Ascending aorta (tissue), 2 donors: ENCODE results near the gene ELAC2. TPM values are rescaled to one million over a fixed set of nuclear protein-coding genes. Genes with fewer than 3 reads are reported as not detected.

Experiments used
- DNase-seq, 2 donors: peaks; one replicate each; pipeline ENCODE4 v3.0.0-alpha.2; 2019; ENCODE audit warnings: low spot score in 2 of 2
- H3K27ac ChIP-seq, 2 donors: fragments of 200-600 bp; sonication (generic); one replicate each; pipeline ENCODE4 v1.5.1; 2016 to 2017; ENCODE audit warnings: mild to moderate bottlenecking in 1 of 2
- H3K27me3 ChIP-seq: fragments of 200-600 bp; sonication (generic); one replicate; pipeline ENCODE4 v1.5.1; 2017
- H3K36me3 ChIP-seq, 2 donors: fragments of 200-600 bp; sonication (generic); one replicate each; pipeline ENCODE4 v1.5.1; 2016
- H3K4me1 ChIP-seq, 2 donors: fragments of 200-600 bp; sonication (generic); one replicate each; pipeline ENCODE4 v1.5.1; 2016 to 2017; ENCODE audit warnings: mild to moderate bottlenecking in 1 of 2
- H3K4me3 ChIP-seq, 2 donors: fragments of 200-600 bp; sonication (generic); one replicate each; pipeline ENCODE4 v1.5.1; 2016 to 2017; ENCODE audit warnings: mild to moderate bottlenecking in 1 of 2
- H3K9me3 ChIP-seq, 2 donors: fragments of 200-600 bp; sonication (generic); one replicate each; pipeline ENCODE4 v1.5.1; 2016
- CTCF ChIP-seq, 3 experiments: fragments of 200-600 bp in 2 of 3; fragments of 450-650 bp in 1 of 3; sonication (generic) in 2 of 3; IDR thresholded peaks; one replicate each; pipeline ENCODE4 v1.5.1; 2016 to 2019; ENCODE audit warnings: antibody characterized with exemption in 3 of 3, mild to moderate bottlenecking in 1 of 3, moderate library complexity in 1 of 3
- intact Hi-C: fragments of 100-400 bp; cut with DNase I; formaldehyde crosslinking; loops from one replicate; pipeline ENCODE4 v1.15.1; 2023
- total RNA-seq: library from RNA; depleted of rRNA; stranded (reverse); fragments of >200 nt; gene quantifications from one replicate; pipeline ENCODE4 v1.1.0, GENCODE V29; 2016

Gene ELAC2
- total RNA-seq: 190 TPM

- H3K36me3 ChIP-seq: peaks cover 29 to 34% of the 10 kb centered on the region in 2 donors
- peak in 1 of 3 experiments; percentile 16 for TF ChIP-seq CTCF (IDR thresholded peaks at IDR 0.05)
- H3K27me3 ChIP-seq: no peaks in the 10 kb centered on the region
- intact Hi-C loops: loop anchor here (1.0 to 10.0 kb wide), 5 partner anchors 233 to 1047 kb away; partner anchors contain the start of genes ARHGAP44, COX10, MAP2K4 and MYOCD
- H3K9me3 ChIP-seq: no peaks in the 10 kb centered on the region
- DNase-seq: peak; percentile 93 to 99
- peak within 1 kb of the TSS; percentile 98 to 99 for H3K4me3 ChIP-seq
- peaks cover 0 to 14% of the 10 kb centered on the region in 2 donors for H3K4me1 ChIP-seq
- peak within 1 kb of the TSS; percentile 78 to 83 for H3K27ac ChIP-seq
Measured at GRCh38 chr17:13017655-13018459, at the start of gene ELAC2. ELAC2 (minus strand) TSS chr17:13018027; CDS start chr17:13017947, 80 bp downstream.

GRCh38 chr17:13065032-13065431, 47.2 kb upstream of the ELAC2 start:
- Histone ChIP-seq H3K4me3 (no peak overlapping the region), H3K36me3 (no peaks in the 10 kb centered on the region), H3K27me3 (no peaks in the 10 kb centered on the region), H3K27ac (no peak overlapping the region), H3K9me3 (no peaks in the 10 kb centered on the region), H3K4me1 (no peaks in the 10 kb centered on the region)
- no peak for TF ChIP-seq CTCF (IDR thresholded peaks at IDR 0.05)
- DNase-seq: no peak
- intact Hi-C loops: no loop called here

GRCh38 chr17:13055131-13055530, 37.3 kb upstream of the ELAC2 start:
- H3K9me3 ChIP-seq: no peaks in the 10 kb centered on the region
- no peak overlapping the region for H3K27ac ChIP-seq
- H3K27me3 ChIP-seq: no peaks in the 10 kb centered on the region
- DNase-seq: no peak
- no peak for TF ChIP-seq CTCF (IDR thresholded peaks at IDR 0.05)
- H3K36me3 ChIP-seq: no peaks in the 10 kb centered on the region
- no peaks in the 10 kb centered on the region for H3K4me1 ChIP-seq
- H3K4me3 ChIP-seq: no peak overlapping the region
- intact Hi-C loops: no loop called here

- H3K27me3 ChIP-seq: no peaks in the 10 kb centered on the region
- DNase-seq: no peak
- H3K9me3 ChIP-seq: no peaks in the 10 kb centered on the region
- intact Hi-C loops: no loop called here
- no peak overlapping the region for H3K4me3 ChIP-seq
- no peak for TF ChIP-seq CTCF (IDR thresholded peaks at IDR 0.05)
- H3K36me3 ChIP-seq: no peaks in the 10 kb centered on the region
- H3K27ac ChIP-seq: no peak overlapping the region
- H3K4me1 ChIP-seq: no peaks in the 10 kb centered on the region
Measured at GRCh38 chr17:13054666-13055065, 36.8 kb upstream of the ELAC2 start.

- intact Hi-C loops: no loop called here
- no peak overlapping the region for H3K4me3 ChIP-seq
- no peak overlapping the region for H3K27ac ChIP-seq
- no peaks in the 10 kb centered on the region for H3K27me3 ChIP-seq
- no peaks in the 10 kb centered on the region for H3K36me3 ChIP-seq
- H3K4me1 ChIP-seq: no peaks in the 10 kb centered on the region
- H3K9me3 ChIP-seq: no peaks in the 10 kb centered on the region
- no peak for DNase-seq
- TF ChIP-seq CTCF (IDR thresholded peaks at IDR 0.05): no peak
Measured at GRCh38 chr17:13051915-13052314, 34.1 kb upstream of the ELAC2 start.
